HepG2 (cell line): ENCODE data around the gene SMCO4. TPM values are rescaled to one million over a fixed set of nuclear protein-coding genes. Genes with fewer than 3 reads are reported as not detected.
A peak's percentile ranks its signal among the peaks of the same experiment; 100 is the strongest.

ENCODE experiments used
- ATAC-seq: fragments of 200-7000 bp; cut with Tn5 transposase; 3 replicates; pipeline ENCODE4 v1.9.1; 2020; ENCODE audit warnings: mild to moderate bottlenecking, moderate library complexity
- BruUV-seq: library from RNA; stranded (reverse); fragments of 400-500 nt; replicated peaks from 2 replicates; lab custom pipeline; 2021; lab: Mats Ljungman, UMichigan
- CTCF ChIA-PET: fragments of 300-600 bp; formaldehyde crosslinking; extraction: SDS; loops from one replicate; lab custom pipeline; 2021; ENCODE audit warnings: low total read pairs, inconsistent platforms, low intra/inter-chr PET ratio; lab: Yijun Ruan, JAX
- POLR2A ChIA-PET: fragments of 350-600 bp; sonication (Branson Sonifier 250); formaldehyde crosslinking; loops from one replicate; lab custom pipeline; 2020; ENCODE audit warnings: antibody characterized with exemption, inconsistent platforms; lab: Yijun Ruan, JAX
- DNase-seq: peaks from one replicate; pipeline ENCODE4 v3.0.0-alpha.2; 2015; ENCODE audit warnings: low spot score
- FAIRE-seq: peaks from 3 replicates; lab custom pipeline; 2011; peaks lifted over from hg19 to GRCh38; lab: Jason Lieb, UNC
- H2AFZ ChIP-seq: one replicate; pipeline ENCODE4 v1.6.1; 2011; ENCODE audit warnings: low read length, inconsistent platforms
- H3K27ac ChIP-seq: fragments of 300-600 bp; 3 replicates; pipeline ENCODE4 v1.8.0; 2011; ENCODE audit warnings: mixed run types, mild to moderate bottlenecking, mixed read lengths, low read length, inconsistent platforms; ENCODE audit not compliant: insufficient read depth; ENCODE audit errors: extremely low read length
- H3K27me3 ChIP-seq, 2 experiments: fragments of 200-600 bp in 1 of 2; 2 replicates in 1 of 2; 3 replicates in 1 of 2; pipeline versions ENCODE4 v1.6.0 to v1.8.0; 2011; ENCODE audit warnings: low read length in 2 of 2, mild to moderate bottlenecking in 2 of 2, moderate library complexity in 2 of 2, inconsistent platforms in 1 of 2; ENCODE audit not compliant: insufficient read depth in 2 of 2, control insufficient read depth in 1 of 2
- H3K36me3 ChIP-seq, 2 experiments: fragments of 200-600 bp in 1 of 2; replicated peaks in 1 of 2; 2 replicates in 1 of 2; 3 replicates in 1 of 2; pipeline versions ENCODE4 v1.5.1 to v1.8.0; 2011; ENCODE audit warnings: low read length in 2 of 2, inconsistent platforms in 1 of 2; ENCODE audit not compliant: insufficient read depth in 2 of 2, control insufficient read depth in 1 of 2
- H3K4me1 ChIP-seq: 2 replicates; pipeline ENCODE4 v1.5.1; 2012; ENCODE audit warnings: low read length, inconsistent platforms; ENCODE audit not compliant: insufficient read depth
- H3K4me2 ChIP-seq: 2 replicates; pipeline ENCODE4 v1.6.0; 2011; ENCODE audit warnings: low read depth, low read length, inconsistent platforms
- H3K4me3 ChIP-seq, 3 experiments: fragments of 200-600 bp in 1 of 3; sonication (generic), shearing (Covaris generic) in 1 of 3; replicated peaks in 1 of 3; 2 replicates each; pipeline ENCODE4 v1.5.1; 2011 to 2016; ENCODE audit warnings: low read length in 3 of 3, inconsistent platforms in 2 of 3, low read depth in 2 of 3, mild to moderate bottlenecking in 2 of 3, control low read depth in 1 of 3, mixed read lengths in 1 of 3; ENCODE audit not compliant: insufficient read depth in 1 of 3
- H3K79me2 ChIP-seq: one replicate; pipeline ENCODE4 v1.6.1; 2011; ENCODE audit warnings: low read length, inconsistent platforms; ENCODE audit not compliant: insufficient read depth
- H3K9ac ChIP-seq: 2 replicates; pipeline ENCODE4 v1.6.0; 2011; ENCODE audit warnings: mild to moderate bottlenecking, low read depth, low read length, inconsistent platforms; ENCODE audit not compliant: insufficient read depth
- H3K9me3 ChIP-seq: 2 replicates; pipeline ENCODE4 v1.5.1; 2012; ENCODE audit warnings: mild to moderate bottlenecking, low read length
- H4K20me1 ChIP-seq: 2 replicates; pipeline ENCODE4 v1.6.0; 2011; ENCODE audit warnings: inconsistent platforms, mild to moderate bottlenecking, low read length, moderate library complexity; ENCODE audit not compliant: insufficient read depth
- IKZF5 ChIP-seq: IDR thresholded peaks from 2 replicates; pipeline ENCODE4 v1.6.1; 2018; ENCODE audit warnings: missing genetic modification reagents, mild to moderate bottlenecking, missing compliant biosample characterization
- POGK ChIP-seq: sonication (generic); formaldehyde crosslinking; conservative IDR thresholded peaks from 2 replicates; pipeline ENCODE4 v1.8.0; 2022; ENCODE audit warnings: mild to moderate bottlenecking, moderate library complexity, missing genetic modification reagents
- PRDM4 ChIP-seq: sonication (generic); formaldehyde crosslinking; IDR thresholded peaks from 2 replicates; pipeline ENCODE4 v1.9.0; 2021; ENCODE audit warnings: missing genetic modification reagents, borderline replicate concordance
- ZNF142 ChIP-seq: sonication (generic); formaldehyde crosslinking; IDR thresholded peaks from 2 replicates; pipeline ENCODE4 v1.4.0; 2020; ENCODE audit warnings: missing genetic modification reagents
- ZNF234 ChIP-seq: sonication (generic); formaldehyde crosslinking; conservative IDR thresholded peaks from 2 replicates; pipeline ENCODE4 v1.5.1; 2020; ENCODE audit warnings: mild to moderate bottlenecking, missing genetic modification reagents
- ZNF326 ChIP-seq: sonication (generic); formaldehyde crosslinking; IDR thresholded peaks from 2 replicates; pipeline ENCODE4 v1.4.0; 2020; ENCODE audit warnings: missing genetic modification reagents, borderline replicate concordance
- ZNF660 ChIP-seq: sonication (generic); formaldehyde crosslinking; IDR thresholded peaks from 2 replicates; pipeline ENCODE4 v1.5.1; 2020; ENCODE audit warnings: mild to moderate bottlenecking, low read depth, missing genetic modification reagents, borderline replicate concordance
- WGBS: methylation state at CpG from one replicate; pipeline ENCODE4 v1.1.6; 2017; ENCODE audit warnings: low lambda C conversion rate; 5-methylcytosine and 5-hydroxymethylcytosine counted together
- in situ Hi-C: cut with HindIII; loops from 2 replicates; pipeline ENCODE4 v1.10.0; 2017; ENCODE audit warnings: low pct_unique_long_range_greater_than_20kb; ENCODE audit not compliant: extremely low pct_ligation_motif_present
- intact Hi-C: fragments of 100-400 bp; cut with micrococcal nuclease; formaldehyde crosslinking; loops from one replicate; pipeline ENCODE4 v1.10.0; 2022; ENCODE audit not compliant: unreplicated experiment
- polyA plus RNA-seq, 8 experiments: library from polyadenylated mRNA; depleted of rRNA in 3 of 8; stranded (reverse) in 7 of 8; unstranded in 1 of 8; fragments of >200 nt; fragmentation: Illumina TruSeq in 4 of 8; extraction: Trizol in 4 of 8; gene quantifications; 2 replicates each; pipeline versions ENCODE4 v1.2.1 to v1.2.3, GENCODE V29; 2011 to 2016; ENCODE audit warnings: low read depth in 4 of 8, missing spikeins in 1 of 8, mixed read lengths in 1 of 8; ENCODE audit not compliant: insufficient read depth in 1 of 8
- total RNA-seq, 5 experiments: library from RNA; depleted of rRNA; stranded (reverse); fragments of >200 nt; fragmentation: Illumina TruSeq; extraction: Trizol; gene quantifications; 2 replicates each; pipeline ENCODE4 v1.2.3, GENCODE V29; 2016; ENCODE audit warnings: low read depth in 1 of 5

SMCO4 gene
- total and polyA plus RNA-seq, 2 of the 13 experiments (the other 11 are each of a cell fraction or from before 2014, with no cell fraction given): 10.6 to 28.5 TPM

GRCh38 chr11:93552874-93553273 is 9.7 kb upstream of the SMCO4 start:
- no peaks in the 10 kb centered on the region for H3K36me3 ChIP-seq
- H3K79me2 ChIP-seq: no peaks in the 10 kb centered on the region
- ChIA-PET CTCF (no interaction called here), POLR2A (interaction anchor here (1.0 kb wide), 1 partner anchor 11 kb away, joined by 3 read pairs; no protein-coding TSS in a partner anchor)
- in situ Hi-C loops (no loop called here), intact Hi-C loops (no loop called here)
- 0% methylated on average over 1 of the region's 1 CpG for WGBS
- H2AFZ ChIP-seq: no peak overlapping the region
- BruUV-seq: no TSS peak
- H3K4me2 ChIP-seq: no peak overlapping the region
- H3K27ac ChIP-seq: no peak overlapping the region
- H3K4me3 ChIP-seq: no peak overlapping the region
- ATAC-seq (peak; percentile 94), DNase-seq (peak; percentile 81), FAIRE-seq (peak; percentile 56)
- peaks cover 0 to 18% of the 10 kb centered on the region in 2 experiments; a peak in 2 of 5 replicates for H3K27me3 ChIP-seq
- H3K9ac ChIP-seq: no peak overlapping the region
- H4K20me1 ChIP-seq: no peaks in the 10 kb centered on the region
- H3K9me3 ChIP-seq: no peaks in the 10 kb centered on the region
- H3K4me1 ChIP-seq: peaks cover 26% of the 10 kb centered on the region
- TF ChIP-seq PRDM4 (no peak), ZNF660 (CRISPR knock-in tag) (no peak), POGK (CRISPR knock-in tag) (peak; percentile 98), IKZF5 (CRISPR knock-in tag) (no peak), ZNF326 (CRISPR knock-in tag) (no peak), ZNF234 (CRISPR knock-in tag) (no peak), ZNF142 (CRISPR knock-in tag) (no peak)
